T-helper 2 cell treated with Interferon-gamma antibody and Interleukin-4, amounts not matched to agents 5 μg/mL and 100 μg/mL, for 36 hours (primary cell): ENCODE measurements around the gene SFT2D3.
A peak's percentile ranks its signal among the peaks of the same experiment; 100 is the strongest.

Experiments
- DNase-seq: peaks from one replicate; pipeline ENCODE4 v3.0.0; 2021; ENCODE audit warnings: low spot score
- H3K27ac Mint-ChIP-seq: one replicate; pipeline ENCODE4 v1.8.0; 2021; ENCODE audit warnings: mild to moderate bottlenecking, mixed read lengths
- H3K27me3 Mint-ChIP-seq: one replicate; pipeline ENCODE4 v1.8.0; 2021; ENCODE audit warnings: low read depth, mixed read lengths
- H3K36me3 Mint-ChIP-seq: one replicate; pipeline ENCODE4 v1.8.0; 2021; ENCODE audit warnings: low read depth, mixed read lengths
- H3K4me1 Mint-ChIP-seq: one replicate; pipeline ENCODE4 v1.8.0; 2021; ENCODE audit warnings: low read depth, mixed read lengths
- H3K4me3 Mint-ChIP-seq: one replicate; pipeline ENCODE4 v1.8.0; 2022; ENCODE audit warnings: mild to moderate bottlenecking, moderate library complexity, mixed read lengths
- H3K9me3 Mint-ChIP-seq: one replicate; pipeline ENCODE4 v1.8.0; 2021; ENCODE audit warnings: mixed read lengths

Gene SFT2D3

GRCh38 chr2:127703282-127703681 lies 2.0 kb downstream of the SFT2D3 start:
- Mint-ChIP-seq H3K4me1 (peaks cover 29% of the 10 kb centered on the region), H3K4me3 (peak overlapping the region; percentile 88), H3K9me3 (no peaks in the 10 kb centered on the region), H3K36me3 (peaks cover 55% of the 10 kb centered on the region), H3K27me3 (no peaks in the 10 kb centered on the region), H3K27ac (no peak overlapping the region)
- DNase-seq: no peak

- H3K4me1 Mint-ChIP-seq: peaks cover 29% of the 10 kb centered on the region
- no peaks in the 10 kb centered on the region for H3K27me3 Mint-ChIP-seq
- no peak overlapping the region for H3K27ac Mint-ChIP-seq
- H3K9me3 Mint-ChIP-seq: no peaks in the 10 kb centered on the region
- DNase-seq: no peak
- peaks cover 65% of the 10 kb centered on the region for H3K36me3 Mint-ChIP-seq
- H3K4me3 Mint-ChIP-seq: peak overlapping the region; percentile 61
These were observed 3.5 kb downstream of the SFT2D3 start for GRCh38 chr2:127704641-127705390.

DNA sequence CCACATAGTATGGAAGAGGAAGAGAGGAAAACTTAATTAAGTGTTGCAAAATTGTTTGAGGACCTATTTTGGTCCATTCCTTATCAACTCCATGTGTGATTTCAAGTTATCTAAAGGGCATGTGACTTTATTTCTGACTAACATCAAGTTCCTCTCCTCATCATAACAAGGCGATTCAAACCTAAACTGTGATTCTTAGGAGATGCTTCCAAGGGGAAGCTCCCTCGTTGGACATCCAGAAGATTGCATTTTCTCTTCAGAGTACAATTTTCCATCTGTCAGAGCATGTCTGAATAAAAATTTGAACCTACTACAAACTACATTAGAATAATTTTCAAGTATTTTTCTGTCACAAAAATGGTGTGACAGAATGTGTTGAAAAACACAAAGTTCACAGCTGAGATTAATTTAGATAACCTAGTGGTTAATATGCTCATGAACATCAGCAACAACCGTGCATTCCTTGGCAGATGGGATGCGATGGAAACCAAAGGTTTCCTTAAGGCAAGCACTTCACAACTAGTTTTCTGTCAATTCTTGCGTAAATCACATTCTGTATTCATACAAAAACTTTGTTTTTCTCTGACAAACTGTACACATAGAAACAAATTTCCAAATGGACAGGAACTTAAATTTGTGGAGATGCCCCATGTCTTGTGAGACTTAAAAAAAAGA lies 4.2 kb downstream of the SFT2D3 start:
- Mint-ChIP-seq H3K4me1 (peaks cover 24% of the 10 kb centered on the region), H3K4me3 (no peak overlapping the region), H3K27me3 (no peaks in the 10 kb centered on the region), H3K36me3 (peaks cover 61% of the 10 kb centered on the region), H3K9me3 (no peaks in the 10 kb centered on the region), H3K27ac (no peak overlapping the region)
- no peak for DNase-seq

GRCh38 chr2:127706215-127706990 lies 5.1 kb downstream of the SFT2D3 start:
- Mint-ChIP-seq H3K4me3 (no peak overlapping the region), H3K36me3 (peaks cover 57% of the 10 kb centered on the region), H3K9me3 (no peaks in the 10 kb centered on the region), H3K27me3 (no peaks in the 10 kb centered on the region), H3K4me1 (peaks cover 21% of the 10 kb centered on the region), H3K27ac (no peak overlapping the region)
- no peak for DNase-seq

DNA sequence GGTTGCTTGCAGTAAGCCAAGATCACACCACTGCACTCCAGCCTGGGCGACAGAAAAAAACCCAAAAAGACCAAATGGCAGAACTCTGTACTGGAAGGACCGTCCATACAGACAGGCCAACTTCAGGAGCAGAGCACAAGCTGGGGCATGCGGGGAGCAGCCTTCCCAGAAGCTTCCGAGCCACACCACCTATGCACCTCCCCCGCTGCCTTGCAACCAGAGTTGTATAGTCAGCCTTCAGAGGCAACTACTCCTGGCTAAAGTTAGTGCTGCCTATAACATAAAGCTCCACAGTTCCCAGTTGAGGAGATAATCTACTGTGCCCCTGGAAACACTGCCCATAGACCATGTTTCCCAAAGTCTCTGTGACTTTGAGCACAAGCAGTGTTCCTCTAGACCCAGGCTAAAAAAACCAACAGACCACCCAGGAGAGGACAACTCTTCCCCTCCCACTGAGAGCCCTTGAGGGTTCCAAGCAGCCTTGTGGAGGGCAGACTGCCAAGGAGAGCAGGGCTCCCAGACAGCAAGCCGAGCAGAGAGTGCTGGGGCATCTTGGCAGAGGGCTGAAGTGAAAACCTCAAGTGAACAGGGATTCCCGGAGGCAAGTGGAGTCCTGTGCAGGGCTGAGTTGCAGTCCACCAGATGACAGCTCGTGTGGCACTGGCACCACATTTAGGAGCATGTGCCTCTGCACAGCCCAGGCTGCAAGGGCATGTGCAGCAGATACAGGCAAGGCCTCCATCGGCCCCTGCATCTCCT lies 6.8 kb downstream of the SFT2D3 start:
- Mint-ChIP-seq H3K9me3 (no peaks in the 10 kb centered on the region), H3K27ac (no peak overlapping the region), H3K36me3 (peaks cover 47% of the 10 kb centered on the region), H3K27me3 (no peaks in the 10 kb centered on the region), H3K4me3 (no peak overlapping the region), H3K4me1 (peaks cover 13% of the 10 kb centered on the region)
- DNase-seq: no peak

- peaks cover 43% of the 10 kb centered on the region for H3K36me3 Mint-ChIP-seq
- no peaks in the 10 kb centered on the region for H3K9me3 Mint-ChIP-seq
- no peak overlapping the region for H3K4me3 Mint-ChIP-seq
- no peaks in the 10 kb centered on the region for H3K27me3 Mint-ChIP-seq
- peaks cover 8% of the 10 kb centered on the region for H3K4me1 Mint-ChIP-seq
- DNase-seq: no peak
- peak overlapping the region; percentile 15 for H3K27ac Mint-ChIP-seq
These were observed 8.0 kb downstream of the SFT2D3 start for GRCh38 chr2:127709336-127709735.

DNA sequence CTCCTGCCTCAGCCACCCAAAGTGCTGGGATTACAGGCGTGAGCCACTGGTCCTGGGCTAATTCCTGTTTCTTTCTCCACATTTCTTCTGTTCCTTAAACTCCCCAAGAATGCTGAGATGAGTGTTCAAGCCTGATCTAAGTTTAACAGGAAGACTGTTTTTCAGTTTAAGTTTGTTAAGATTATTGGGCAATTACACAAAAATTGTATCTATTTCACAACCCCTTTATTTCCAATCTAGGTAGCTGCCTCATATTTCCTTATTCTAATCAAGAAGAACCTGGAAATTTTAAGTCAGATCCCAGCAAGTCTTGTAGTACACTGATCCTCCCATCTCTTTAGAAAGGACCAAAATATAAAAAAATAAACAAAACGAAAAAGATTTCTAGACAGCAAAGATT lies 11.7 kb downstream of the SFT2D3 start:
- Mint-ChIP-seq H3K4me3 (no peak overlapping the region), H3K4me1 (no peaks in the 10 kb centered on the region), H3K36me3 (peaks cover 24% of the 10 kb centered on the region), H3K27me3 (no peaks in the 10 kb centered on the region), H3K9me3 (no peaks in the 10 kb centered on the region), H3K27ac (no peak overlapping the region)
- DNase-seq: no peak

- Mint-ChIP-seq H3K4me1 (no peaks in the 10 kb centered on the region), H3K27ac (no peak overlapping the region), H3K36me3 (peaks cover 25% of the 10 kb centered on the region), H3K4me3 (no peak overlapping the region), H3K9me3 (no peaks in the 10 kb centered on the region), H3K27me3 (no peaks in the 10 kb centered on the region)
- no peak for DNase-seq
These were observed 12.3 kb downstream of the SFT2D3 start for GRCh38 chr2:127713562-127713961.

DNA sequence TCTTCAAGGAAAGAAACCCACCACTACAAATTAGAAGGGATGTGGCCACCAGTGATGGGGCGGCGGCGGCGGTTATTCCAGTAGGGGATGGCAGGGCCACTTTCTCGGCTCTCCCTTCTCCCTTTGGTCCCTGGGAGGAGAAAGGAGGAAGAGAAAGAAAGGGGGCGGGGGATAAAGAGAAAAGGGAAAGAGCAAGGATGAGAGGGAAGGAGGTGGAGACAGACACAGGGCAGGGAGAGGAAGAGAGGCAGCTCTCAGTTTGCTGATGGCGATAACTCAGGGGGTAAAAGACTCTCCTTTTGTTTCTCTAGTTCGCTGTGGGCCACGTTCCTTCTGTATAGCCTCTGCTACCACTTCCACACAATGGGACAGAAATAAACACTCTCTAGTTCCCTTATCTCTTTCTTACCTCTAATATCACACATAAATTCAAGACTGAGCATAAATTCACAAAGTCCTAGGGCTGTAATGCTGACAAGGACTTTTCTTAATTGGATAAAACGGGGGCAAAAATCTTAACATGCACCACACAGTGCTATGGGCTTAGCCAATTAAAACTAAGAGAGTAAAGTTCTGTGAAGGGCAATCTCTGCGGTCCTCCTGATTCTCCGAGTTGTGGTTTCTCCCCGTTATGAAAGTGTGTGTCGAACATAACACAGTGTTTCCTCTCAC lies 14.6 kb downstream of the SFT2D3 start:
- peaks cover 24% of the 10 kb centered on the region for H3K36me3 Mint-ChIP-seq
- H3K4me3 Mint-ChIP-seq: no peak overlapping the region
- no peaks in the 10 kb centered on the region for H3K27me3 Mint-ChIP-seq
- H3K27ac Mint-ChIP-seq: peak overlapping the region; percentile 49
- DNase-seq: no peak
- no peaks in the 10 kb centered on the region for H3K4me1 Mint-ChIP-seq
- no peaks in the 10 kb centered on the region for H3K9me3 Mint-ChIP-seq

GRCh38 chr2:127718271-127718670 lies 17.0 kb downstream of the SFT2D3 start:
- Mint-ChIP-seq H3K4me3 (no peak overlapping the region), H3K9me3 (no peaks in the 10 kb centered on the region), H3K27ac (no peak overlapping the region), H3K36me3 (peaks cover 40% of the 10 kb centered on the region), H3K4me1 (no peaks in the 10 kb centered on the region), H3K27me3 (no peaks in the 10 kb centered on the region)
- DNase-seq: no peak

- H3K9me3 Mint-ChIP-seq: no peaks in the 10 kb centered on the region
- no peaks in the 10 kb centered on the region for H3K27me3 Mint-ChIP-seq
- peaks cover 42% of the 10 kb centered on the region for H3K36me3 Mint-ChIP-seq
- DNase-seq: no peak
- H3K4me3 Mint-ChIP-seq: no peak overlapping the region
- no peaks in the 10 kb centered on the region for H3K4me1 Mint-ChIP-seq
- no peak overlapping the region for H3K27ac Mint-ChIP-seq
These were observed 18.3 kb downstream of the SFT2D3 start for GRCh38 chr2:127719301-127720218.

DNA sequence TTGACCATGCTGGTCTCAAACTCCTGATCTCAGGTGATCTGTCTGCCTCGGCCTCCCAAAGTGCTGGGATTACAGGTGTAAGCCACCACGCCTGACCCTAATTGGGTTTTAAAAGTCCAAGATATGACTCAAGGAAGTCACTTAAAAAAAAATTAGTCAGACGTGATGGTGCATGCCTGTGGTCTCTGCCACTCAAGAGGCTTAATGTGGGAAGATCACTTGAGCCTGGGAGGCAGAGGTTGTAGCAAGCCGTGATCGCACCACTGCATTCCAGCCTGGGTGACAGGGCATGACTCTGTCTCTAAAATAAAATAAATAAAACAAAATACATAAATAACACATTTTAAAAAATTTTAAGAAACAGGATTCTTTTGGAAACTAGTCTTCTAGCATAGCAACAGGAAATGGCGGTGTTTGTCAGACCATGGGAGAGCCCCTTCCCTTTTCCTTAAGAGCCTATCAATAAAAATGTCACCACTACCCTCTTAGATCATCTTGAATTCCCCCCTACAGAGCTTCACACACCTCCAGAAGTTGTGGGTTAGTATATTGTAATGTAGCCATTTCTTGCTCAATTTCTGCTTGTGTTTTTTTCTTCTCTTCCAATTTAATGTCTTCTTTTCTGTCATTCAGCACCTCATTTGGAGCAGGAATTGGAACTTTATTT lies 20.1 kb downstream of the SFT2D3 start:
- H3K27ac Mint-ChIP-seq: no peak overlapping the region
- H3K9me3 Mint-ChIP-seq: no peaks in the 10 kb centered on the region
- no peaks in the 10 kb centered on the region for H3K27me3 Mint-ChIP-seq
- H3K4me1 Mint-ChIP-seq: no peaks in the 10 kb centered on the region
- H3K4me3 Mint-ChIP-seq: no peak overlapping the region
- peaks cover 39% of the 10 kb centered on the region for H3K36me3 Mint-ChIP-seq
- DNase-seq: no peak
